ENCODE measurements around the gene CPN1.

CPN1 gene

DNA sequence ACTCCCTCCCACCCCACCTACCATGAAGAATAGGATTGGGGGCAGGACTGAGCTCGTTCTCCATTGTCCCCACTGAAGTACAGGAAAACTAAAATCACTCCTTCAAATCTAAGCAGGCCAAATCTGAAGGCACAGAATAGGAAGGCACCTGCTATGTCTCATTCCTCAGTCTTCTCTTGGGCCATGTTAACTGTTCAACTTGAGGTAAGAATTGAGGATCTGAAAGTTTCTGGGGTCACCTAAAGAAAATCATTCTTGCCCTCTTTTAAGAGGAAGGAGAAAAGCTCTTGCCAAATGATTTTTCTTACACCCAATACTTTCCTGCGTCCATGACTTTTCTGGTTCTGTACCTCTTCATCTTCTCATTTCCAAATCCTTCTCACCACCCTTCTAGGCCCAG, 4.9 kb downstream of the CPN1 start:
- DNase-seq: no peak

DNA sequence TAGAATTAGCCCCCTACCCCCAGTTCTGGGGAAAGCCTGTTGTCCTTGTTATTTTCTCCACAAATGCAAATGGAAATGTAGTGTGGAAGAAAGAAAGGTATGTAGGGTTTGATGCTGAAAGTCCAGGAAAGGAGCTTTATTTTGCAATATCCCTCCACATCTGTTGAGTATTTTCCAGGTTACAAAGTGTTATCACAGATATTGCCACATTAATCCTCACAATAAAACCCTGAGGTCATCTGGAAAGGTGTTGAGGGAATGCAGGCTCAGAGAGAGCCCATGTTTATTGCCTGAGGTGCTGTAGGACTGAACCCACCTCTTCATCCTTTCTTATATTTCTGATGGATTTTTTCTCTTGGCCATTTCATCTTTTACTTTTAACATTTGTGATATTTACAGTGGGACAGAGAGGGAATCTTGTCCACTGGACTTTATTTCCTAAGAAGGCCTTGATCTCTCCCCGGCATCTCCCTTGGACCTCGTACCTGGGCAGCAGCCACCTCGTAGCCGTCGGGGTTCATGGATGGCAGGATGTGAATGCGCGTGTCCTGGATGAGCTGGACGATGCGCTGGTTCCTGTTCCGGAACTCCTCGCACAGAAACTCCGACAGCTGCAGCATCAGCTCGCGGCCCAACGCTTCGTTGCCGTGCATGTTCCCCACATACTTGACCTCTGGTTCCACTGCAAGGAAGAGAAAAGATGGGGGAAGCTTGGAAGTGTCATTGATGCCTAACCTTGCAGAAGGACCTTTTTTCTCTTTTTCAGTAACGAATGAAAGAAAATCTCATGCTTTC, 6.0 kb downstream of the CPN1 start:
- no peak for DNase-seq

DNA sequence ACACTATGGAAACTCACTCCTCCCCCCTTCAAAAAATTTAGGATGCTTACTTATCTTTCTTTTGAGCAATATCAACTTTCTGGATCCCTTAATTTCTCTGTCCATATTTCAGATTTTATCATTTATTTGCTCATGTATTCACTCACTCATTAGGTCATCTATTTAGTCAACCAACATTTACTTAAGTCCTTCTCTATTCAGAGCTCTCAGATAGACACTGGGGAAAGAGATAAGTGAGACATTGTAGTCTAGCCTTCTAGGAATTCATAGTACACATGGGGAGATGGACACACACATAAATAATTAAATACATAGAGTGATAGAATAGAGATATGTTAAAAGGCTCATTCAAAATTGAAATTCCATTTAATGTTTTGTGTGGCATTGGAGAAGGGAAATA, 9.2 kb downstream of the CPN1 start:
- DNase-seq: no peak

DNA sequence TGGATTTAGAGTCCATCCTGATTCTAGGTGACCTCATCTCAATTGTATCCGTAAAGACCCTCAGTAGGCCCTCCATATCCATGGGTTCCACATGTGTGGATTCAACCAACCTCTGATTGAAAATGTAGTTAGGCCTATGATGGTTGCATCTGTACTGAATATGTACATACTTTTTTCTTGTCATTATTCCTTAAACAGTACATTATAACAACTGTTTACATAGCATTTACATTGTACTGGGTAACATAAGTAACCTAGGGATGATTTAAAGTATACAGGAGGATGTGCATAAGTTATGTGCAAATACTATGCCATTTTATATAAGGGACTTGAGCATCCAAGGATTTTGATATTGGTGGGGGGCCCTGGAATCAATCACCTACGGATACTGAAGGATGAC, 10.1 kb downstream of the CPN1 start:
- DNase-seq: no peak

DNA sequence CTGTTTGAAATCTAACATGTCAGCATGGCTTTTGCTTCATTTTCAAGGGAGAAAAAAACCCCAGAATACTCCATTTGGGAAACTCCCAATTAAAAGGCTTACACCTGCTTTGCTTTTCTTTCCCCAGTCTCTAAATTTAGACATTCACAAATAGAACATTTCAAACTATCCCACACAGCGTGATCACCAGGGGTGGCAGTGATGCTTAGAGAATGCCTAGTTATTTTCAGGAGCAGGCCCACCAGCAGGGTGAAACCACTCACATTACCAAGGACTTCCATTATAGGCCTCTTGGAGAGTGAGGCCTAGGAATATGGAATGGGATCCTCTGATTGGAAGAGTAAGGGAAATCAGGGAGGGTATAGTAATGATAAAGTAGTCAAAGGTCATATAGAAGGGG, 14.2 kb downstream of the CPN1 start:
- no peak for DNase-seq

DNA sequence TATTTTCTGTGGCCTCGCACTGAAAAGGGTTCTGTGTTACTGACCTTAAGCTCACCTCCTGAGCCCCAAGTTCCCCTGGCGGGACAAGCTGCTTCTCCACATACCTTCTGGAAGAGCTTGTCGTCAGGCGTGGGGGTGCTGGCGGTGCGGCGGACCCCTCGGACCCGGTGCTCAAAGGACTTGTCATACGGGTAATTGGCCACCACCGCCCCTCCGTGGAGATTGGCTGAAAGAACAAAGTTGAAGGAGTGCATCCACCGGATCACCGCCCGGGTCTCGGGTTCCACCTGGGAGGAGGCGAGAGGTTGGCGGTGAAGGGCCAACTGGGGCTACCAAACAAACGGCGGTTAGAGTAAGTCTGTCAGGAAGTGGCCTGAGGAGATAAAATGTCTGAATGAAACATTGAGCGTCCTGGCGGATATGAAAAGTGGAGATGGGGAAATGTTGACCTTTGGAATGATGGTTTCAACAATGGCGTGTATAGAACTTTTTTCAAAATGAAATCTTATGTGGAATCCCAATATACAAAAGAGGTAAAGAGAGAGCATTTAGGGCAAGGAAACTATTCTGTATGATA, 16.5 kb downstream of the CPN1 start:
- no peak for DNase-seq

DNA sequence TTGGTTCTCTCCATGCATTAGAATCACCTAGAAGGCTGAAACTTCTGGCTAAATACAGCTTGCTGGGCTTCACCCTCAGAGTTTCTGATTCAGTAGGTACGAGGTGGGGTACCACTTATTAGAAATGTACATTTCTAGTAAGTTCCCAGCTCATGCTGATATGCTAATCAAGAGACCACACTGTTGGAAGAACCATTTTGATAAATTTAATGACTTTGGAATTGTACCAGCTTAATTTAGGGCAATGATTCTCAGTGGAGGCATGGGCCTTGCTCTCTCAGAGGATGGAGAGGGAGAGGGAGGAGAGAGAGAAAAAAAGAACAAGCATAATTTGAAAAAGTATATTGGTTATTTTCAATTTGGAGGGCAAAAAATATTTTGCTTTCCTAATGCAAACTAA, 20.3 kb downstream of the CPN1 start:
- no peak for DNase-seq

DNA sequence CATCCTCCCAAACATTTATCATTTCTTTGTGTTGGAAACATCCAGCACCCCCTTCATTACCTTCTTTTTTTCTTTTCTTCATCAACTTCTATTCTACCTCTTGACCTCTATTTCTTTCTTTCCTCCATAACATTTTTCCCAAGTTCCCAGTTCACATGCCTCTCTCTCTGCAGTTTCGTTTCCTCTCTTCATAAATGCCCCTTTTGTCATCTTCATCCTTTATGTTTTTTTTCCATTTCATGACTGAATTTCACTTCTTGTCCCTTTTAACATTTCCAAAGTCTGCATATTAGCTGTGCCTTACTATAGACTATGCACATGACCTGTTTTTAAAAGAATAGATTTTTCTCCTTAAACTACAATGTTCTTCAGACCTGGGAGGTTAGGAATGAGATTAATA, 23.7 kb downstream of the CPN1 start:
- DNase-seq: no peak

DNA sequence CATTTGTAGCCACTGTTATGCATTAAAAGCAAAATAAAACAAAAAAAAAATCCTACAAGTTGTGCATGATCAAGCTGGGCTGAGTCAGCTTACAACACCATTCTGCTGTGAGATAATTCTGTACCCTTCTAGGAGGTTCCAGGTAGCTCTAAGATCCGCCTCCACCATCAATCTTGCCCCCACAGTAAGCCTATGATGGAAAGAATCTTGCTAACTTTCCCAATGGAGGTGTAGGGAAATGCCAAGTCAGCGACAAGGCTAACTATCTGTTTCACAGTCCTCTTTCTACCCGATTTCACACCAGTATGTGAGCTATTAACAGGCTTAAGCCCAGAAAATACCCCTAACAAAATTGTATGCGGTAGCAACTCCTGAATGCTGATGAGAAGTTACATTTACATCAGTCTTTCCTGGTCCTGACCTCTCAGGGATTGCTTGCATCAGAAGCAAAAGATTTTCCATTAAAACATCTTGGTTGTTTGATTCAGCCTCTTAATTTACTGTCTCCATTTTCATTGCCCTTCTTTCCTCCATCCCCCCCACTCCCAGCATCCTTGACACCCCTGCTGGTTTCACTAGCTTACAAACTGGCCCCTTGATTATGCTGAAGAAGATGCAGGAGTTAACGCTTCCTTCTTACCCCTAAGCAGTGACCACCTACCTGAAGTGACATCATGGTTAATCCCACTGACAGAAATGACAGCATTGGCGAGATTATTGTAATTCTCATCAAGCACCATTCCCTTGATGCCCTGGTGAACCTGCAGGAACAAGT, 27.8 kb downstream of the CPN1 start:
- no peak for DNase-seq

DNA sequence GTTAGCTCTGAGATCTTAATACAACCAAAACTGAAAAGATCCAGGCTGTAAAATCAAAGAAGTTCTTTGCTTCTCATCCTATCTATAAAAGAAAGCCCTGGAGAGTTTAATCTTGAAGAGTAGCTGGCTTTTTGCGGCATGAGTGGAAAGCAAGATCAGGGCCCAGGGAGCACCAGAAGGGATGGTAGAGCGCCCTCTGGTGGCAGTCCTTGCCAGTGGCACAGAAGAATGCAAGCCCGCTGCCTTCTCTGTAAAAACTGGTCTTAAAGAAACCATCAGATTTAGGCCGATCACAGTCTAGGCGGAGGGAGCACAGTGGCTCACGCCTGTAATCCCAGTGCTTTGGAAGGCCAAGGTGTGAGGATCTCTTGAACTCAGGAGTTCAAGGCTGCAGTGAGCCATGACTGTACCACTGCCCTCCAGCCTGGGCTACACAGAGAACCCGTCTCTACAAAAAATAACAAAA, 35.6 kb downstream of the CPN1 start:
- peak; percentile 75 for DNase-seq

DNA sequence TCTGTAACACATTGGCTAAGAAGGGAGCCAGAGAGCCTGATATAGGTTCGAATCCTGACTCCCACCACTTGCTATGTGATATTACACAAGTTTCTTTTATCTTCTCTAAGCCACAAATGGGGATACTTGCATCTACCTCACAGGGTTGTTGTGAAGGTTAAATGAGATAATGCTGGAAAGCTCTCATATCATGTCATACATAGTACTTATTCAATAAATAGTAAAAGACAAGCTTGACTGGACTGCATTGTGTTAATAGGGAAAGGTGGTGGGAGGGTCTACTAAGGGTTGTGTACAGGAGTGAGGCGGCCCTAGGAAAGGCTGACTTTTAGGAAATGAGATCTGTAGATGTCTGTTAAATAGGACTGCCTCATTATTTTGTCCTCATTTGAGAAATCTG, 36.1 kb downstream of the CPN1 start:
- DNase-seq: no peak

DNA sequence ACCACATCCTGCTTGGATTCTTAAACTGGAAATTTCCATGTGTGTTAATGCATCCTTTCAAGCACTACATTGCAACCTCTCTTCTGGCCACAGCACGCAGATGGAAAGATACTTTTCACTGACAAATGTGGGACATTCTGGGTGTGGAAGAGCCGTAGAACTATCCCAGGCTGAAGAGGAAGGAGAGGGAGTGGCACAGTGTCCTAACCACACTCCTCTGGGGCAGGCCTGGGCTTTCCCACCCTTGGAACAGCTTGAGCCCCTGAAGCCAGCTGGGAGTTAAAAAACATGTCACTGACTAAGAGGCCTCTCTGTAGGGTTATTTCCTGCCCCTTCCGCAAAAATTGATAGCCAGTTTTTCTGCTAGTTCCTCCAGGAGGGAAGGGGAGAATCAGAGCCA, 37.9 kb downstream of the CPN1 start:
- peak; percentile 54 for DNase-seq

DNA sequence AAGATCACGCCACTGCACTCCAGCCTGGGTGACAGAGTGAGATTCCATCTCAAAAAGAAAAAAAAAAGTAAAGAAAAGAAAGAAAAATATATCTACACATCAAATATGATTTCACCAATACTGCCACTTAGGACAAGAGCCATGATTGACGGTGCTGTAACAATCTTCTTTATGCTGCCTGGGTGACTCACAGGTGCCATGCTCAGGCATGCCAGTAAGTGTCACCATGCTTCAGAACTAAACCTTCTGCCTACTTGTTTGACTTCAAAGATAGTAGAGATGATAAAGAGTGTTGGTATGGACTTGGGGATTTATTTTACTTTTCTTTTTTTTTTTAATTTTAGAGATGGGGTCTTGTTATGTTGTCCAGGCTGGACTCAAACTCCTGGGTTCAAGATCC, 38.3 kb downstream of the CPN1 start:
- peak; percentile 17 for DNase-seq

DNA sequence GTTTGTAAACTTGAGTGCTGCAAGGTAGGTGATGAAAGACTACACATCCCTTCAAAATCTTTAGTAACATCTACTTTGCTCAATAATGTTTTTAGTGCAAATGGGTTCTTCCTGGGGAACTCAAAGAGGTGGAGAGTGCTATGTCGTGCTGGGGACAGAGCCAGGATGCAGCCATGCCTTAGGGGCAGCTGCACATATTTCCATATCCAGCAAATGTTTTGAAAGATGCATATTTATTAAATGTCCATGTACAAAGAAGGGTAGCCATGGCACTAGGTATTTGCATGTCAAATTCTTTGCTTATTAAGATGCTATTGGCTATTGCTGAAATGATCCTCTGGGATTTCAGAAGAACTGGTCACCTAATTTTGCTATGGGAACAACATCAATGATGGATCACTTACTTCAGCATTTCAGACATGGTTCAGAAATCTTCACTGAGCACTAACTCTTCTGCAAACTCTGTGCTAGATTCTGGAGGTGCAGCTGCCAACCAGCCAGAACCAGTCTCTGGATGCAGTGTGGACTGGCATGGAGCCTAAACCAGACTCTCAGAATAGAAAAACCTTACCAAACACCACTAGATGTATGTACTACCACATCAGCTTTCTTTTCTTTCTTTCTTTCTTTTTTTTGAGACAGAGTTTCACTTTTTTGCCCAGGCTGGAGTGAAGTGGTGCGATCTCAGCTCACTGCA, 40.2 kb downstream of the CPN1 start:
- no peak for DNase-seq

DNA sequence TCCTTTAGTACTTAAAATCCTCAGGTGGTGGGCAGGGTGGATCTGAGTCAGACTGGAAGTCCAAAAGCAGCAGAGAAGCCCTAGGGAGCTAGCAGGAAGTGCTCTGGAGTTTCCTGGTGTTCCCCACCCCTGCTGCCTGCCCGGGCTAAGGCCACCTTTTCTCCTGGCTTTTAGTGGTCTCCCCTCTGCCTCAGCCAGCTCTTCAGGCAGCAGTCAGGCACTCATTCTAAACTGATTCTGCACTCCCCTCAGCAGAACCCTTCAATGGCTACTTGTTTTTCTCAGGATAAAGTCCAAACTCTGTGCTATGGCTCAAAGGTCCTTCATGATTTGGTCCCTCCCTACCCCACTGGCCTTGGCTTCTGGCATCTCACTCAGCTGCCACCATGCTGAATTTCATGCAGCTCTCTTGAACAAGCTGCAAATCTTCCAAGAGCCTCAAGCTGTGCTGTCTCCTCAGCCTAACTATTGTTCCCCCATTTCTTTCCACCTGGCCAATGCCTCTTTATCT, 43.1 kb downstream of the CPN1 start:
- no peak for DNase-seq

DNA sequence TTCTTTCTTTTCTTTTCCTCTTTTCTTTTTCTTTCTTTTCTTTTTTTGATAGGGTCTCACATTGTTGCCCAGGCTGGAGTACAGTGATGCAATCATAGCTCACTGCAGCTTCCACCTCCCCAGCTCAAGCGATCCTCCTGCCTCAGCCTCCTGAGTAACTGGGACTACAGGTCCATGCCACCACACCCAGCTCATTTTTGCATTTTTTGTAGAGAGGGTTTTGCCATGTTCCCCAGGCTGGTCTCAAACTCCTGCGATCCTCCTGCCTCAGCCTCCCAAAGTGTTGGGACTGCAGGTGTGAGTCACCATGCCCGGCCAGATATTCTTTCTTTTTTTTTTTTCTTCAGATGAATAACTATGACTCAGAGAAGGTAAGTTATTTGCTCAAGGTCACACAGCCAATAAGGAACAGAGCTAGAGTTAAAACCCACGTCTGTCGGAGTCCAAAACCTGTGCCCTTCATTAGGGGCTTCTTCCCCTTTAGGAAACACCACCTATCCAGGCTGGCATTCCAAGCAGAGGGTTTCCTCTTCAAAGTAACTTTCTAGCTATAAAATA, 43.8 kb downstream of the CPN1 start:
- peak; percentile 4 for DNase-seq

DNA sequence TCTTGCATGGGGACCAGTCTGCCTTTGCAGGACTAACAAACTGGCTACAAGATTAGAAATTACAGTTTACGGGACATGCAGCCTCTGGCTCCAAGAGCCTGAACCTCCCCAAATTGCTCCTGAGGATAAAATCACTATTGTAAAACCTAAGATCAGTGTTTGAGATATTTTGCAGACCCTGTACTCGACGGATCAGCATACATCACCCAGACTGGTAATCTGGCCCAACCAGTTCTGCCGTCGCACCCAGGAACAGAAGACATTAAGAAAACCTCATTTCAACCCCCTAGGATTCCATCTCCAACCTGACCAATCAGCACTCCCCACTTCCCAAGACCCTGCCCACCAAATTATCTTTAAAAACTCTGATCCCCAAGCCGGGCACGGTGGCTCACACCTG, 44.8 kb downstream of the CPN1 start:
- no peak for DNase-seq

DNA sequence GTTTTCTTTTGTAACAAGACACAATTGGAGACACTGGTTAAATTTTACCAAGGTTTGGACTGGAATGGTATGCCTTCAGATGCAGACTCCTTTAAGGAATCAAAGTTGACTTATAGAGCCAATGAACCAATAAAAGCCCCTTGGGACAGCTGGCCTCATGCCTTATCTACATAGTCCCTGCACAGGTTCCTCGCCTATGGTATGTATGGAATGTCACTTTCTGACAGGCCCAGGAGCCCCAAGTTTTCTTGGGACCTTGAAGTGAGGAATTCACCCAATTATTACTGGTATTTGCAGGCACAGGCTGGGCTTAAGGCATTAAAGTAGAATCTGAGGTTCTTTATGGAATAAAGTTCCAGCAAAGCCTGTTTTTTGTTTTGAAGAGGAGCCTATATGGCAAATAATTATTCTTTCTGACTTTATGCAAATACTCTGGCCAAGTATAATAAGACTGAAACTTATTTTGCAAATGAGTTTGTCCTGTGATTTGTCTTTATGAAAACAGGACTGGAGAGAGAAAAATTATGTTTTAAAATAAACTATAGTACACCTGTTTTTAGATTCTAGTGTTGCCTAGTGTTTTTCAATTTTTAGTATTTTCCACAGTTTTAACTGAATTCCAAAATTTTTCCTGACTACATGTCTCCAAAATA, 47.8 kb downstream of the CPN1 start:
- DNase-seq: no peak

DNA sequence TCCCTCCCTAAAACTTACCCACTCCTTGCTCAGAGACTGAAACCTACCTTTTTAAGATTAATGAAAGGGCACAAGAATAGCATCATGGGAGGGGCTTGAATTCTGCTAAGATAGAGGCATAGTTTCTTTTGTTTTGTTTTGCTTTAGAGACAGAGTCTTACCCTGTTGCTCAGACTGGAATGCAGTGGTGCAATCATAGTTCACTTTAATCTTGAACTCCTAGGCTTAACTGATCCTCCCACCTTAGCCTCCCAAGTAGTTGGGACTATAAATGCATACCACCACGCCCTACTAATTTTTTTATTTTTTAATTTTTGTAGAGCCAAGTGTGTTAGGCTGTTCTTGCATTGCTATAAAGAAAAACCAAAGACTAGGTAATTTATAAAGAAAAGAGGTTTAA, 54.3 kb downstream of the CPN1 start:
- no peak for DNase-seq

DNA sequence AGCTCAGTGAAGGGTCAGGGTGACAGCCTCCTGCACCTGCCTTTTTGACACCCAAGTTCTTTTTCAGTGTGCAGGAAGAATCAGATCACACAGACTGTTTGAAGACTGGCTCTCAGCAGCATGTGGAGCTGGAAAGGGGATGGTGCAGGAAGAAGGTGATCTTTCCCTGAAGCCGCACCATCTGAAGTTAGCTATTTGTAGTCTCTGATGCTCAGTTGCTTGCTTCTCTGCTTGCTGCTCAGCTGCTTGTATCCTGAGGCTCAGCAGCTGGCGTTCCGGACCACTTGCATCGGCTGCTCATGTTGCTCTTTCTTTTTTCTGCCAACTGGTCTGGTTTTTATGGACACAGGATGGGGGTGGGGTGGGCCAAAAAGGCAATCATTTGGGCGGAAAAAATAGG, 56.1 kb downstream of the CPN1 start:
- DNase-seq: no peak

DNA sequence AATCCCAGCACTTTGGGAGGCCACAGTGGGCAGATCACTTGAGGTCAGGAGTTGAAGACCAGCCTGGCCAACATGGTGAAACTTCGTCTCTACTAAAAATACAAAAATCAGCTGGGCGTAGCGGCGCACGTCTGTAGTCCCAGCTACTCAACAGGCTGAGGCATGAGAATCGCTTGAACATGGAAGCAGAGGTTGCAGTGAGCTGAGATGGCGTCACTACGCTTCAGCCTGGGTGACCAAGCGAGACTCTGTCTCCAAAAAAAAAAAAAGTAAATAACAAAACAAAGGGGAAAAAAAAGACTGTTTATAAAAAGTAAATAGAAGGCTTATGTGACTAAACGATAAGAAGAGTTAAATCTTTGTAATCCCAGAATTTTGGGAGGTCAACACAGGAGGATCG, 56.9 kb downstream of the CPN1 start:
- no peak for DNase-seq

DNA sequence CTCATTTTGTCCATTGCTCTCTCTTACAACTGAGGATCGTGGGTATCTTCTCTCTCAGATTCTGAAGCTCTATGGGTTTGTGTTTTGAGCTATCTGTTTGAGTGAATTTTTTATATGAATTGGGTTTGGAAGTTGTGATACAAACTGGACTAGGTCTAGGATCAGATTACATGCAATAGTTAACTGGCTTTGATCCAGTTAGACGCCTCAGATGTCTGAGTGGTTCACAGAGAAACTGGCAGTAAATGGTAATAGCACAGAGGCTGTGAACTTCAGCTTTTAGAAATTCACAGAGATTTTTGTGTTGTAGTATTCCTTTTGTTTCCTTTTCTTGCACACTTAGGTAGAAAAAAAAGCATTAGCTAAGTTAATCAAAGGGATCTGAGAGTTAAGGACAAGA, 59.3 kb downstream of the CPN1 start:
- DNase-seq: no peak

All from fibroblast of skin of back (primary cell).